AG04450 (cell line): ENCODE data around the gene PPP1R2. TPM values are rescaled to one million over a fixed set of nuclear protein-coding genes. Genes with fewer than 3 reads are reported as not detected.

ENCODE experiments used
- CTCF ChIA-PET: fragments of 300-600, 350-600 bp; formaldehyde crosslinking; extraction: SDS; loops from one replicate; lab custom pipeline; 2022; ENCODE audit warnings: antibody characterized with exemption, inconsistent platforms; lab: Charles Lee
- POLR2A ChIA-PET: fragments of 350-600 bp; formaldehyde crosslinking; extraction: SDS; loops from one replicate; lab custom pipeline; 2021; ENCODE audit warnings: antibody characterized with exemption, inconsistent platforms; lab: Yijun Ruan, JAX
- DNase-seq: peaks from one replicate; pipeline ENCODE4 v3.0.0-alpha.2; 2011; ENCODE audit warnings: low read depth, low spot score
- H3K27ac ChIP-seq: one replicate; pipeline ENCODE4 v1.5.1; 2012; ENCODE audit warnings: low read depth, low read length, control low read depth
- H3K27me3 ChIP-seq: one replicate; pipeline ENCODE4 v1.6.0; 2012; ENCODE audit warnings: low read length; ENCODE audit not compliant: control insufficient read depth, insufficient read depth
- H3K4me3 ChIP-seq: 2 replicates; pipeline ENCODE4 v1.5.1; 2011; ENCODE audit warnings: mild to moderate bottlenecking, low read depth, low read length, control low read depth
- H3K9me3 ChIP-seq: 2 replicates; pipeline ENCODE4 v1.5.1; 2012; ENCODE audit warnings: low read length; ENCODE audit not compliant: control insufficient read depth, insufficient read depth
- CTCF ChIP-seq: IDR thresholded peaks from 2 replicates; pipeline ENCODE4 v1.5.1; 2011; ENCODE audit warnings: low read depth, low read length, control low read depth, inconsistent platforms
- polyA plus RNA-seq: library from polyadenylated mRNA; depleted of rRNA; stranded (reverse); fragments of >200 nt; gene quantifications from 2 replicates; pipeline ENCODE4 v1.2.3, GENCODE V29; 2011; rRNA removed
- small RNA-seq: library from RNA; depleted of rRNA; stranded (forward); fragments of <200 nt; gene quantifications from one replicate; pipeline ENCODE3, GENCODE V24; 2012; ENCODE audit warnings: low read depth; ENCODE audit not compliant: insufficient read length

The PPP1R2 gene
- polyA plus RNA-seq, 1 experiment, result 84.3 TPM

DNA sequence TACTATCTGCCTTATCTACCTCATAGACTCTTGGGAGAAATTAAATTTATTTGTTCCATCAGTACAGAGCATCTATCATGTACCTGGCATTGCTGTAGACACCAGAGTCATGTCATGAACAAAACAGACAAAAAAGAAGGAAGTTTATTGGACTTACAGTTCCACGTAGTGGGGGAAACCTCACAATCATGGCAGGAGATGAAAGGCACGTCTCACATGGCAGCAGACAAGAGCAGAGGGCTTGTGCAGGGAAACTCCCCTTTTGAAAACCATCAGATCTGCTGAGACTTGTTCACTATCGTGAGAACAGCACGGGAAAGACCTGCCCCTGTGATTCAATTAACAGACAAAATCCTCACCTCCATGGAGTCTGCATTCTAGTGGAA, 74.7 kb downstream of the PPP1R2 start:
- ChIA-PET CTCF (no interaction called here), POLR2A (no interaction called here)
- TF ChIP-seq CTCF, result no peak
- Histone ChIP-seq H3K27me3 (peaks cover 3% of the 10 kb centered on the region), H3K9me3 (no peaks in the 10 kb centered on the region), H3K27ac (no peak overlapping the region), H3K4me3 (no peak overlapping the region)
- DNase-seq, result no peak

- no peaks in the 10 kb centered on the region for H3K9me3 ChIP-seq
- no peak overlapping the region for H3K27ac ChIP-seq
- ChIA-PET POLR2A (no interaction called here), CTCF (no interaction called here)
- H3K4me3 ChIP-seq, result no peak overlapping the region
- DNase-seq, result no peak
- TF ChIP-seq CTCF, result no peak
- peaks cover 3% of the 10 kb centered on the region for H3K27me3 ChIP-seq
Measured at GRCh38 chr3:195467641-195468390, 75.3 kb downstream of the PPP1R2 start.

DNA sequence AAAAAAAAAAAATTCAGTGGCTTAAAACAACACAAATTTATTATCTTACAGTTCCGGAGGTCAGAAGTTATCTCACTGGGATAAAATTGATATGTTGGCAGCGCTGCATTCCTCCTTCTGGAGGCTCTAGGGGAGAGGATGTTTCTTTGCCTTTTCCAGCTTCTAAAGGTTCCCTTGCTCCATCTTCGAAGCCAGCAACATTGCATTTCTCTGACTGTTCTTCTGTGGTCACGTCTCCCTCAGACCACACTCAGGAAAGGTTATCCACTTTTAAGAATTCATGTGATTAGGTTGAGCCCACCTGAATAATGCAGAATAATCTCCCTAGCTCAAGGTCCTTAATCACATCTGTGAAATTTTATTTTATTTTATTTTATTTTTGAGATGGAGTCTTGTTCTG, 76.9 kb downstream of the PPP1R2 start:
- peaks cover 3% of the 10 kb centered on the region for H3K27me3 ChIP-seq
- no peak overlapping the region for H3K4me3 ChIP-seq
- no peak overlapping the region for H3K27ac ChIP-seq
- ChIA-PET CTCF (interaction anchor here (0.7 kb wide), 1 partner anchor 409 kb away, joined by 4 read pairs; no protein-coding TSS in a partner anchor), POLR2A (no interaction called here)
- no peak for DNase-seq
- no peak for TF ChIP-seq CTCF
- H3K9me3 ChIP-seq, result no peaks in the 10 kb centered on the region

Small RNA genes lying within 50 kb of the gene (small RNA-seq; reads per million reads assigned to genes)
- not detected for gene RN7SL73P
- gene RNU6ATAC24P, result not detected

Other genes starting within 250 kb of the PPP1R2 start
- gene ACAP2, start 100.3 kb downstream of the PPP1R2 start, polyA plus RNA-seq, result 35.9 and 50.2 TPM in 2 replicates
- gene APOD, start 40.6 kb upstream of the PPP1R2 start, polyA plus RNA-seq, result 0.41 and 0.56 TPM in 2 replicates
- gene MUC20, start 177.7 kb upstream of the PPP1R2 start, polyA plus RNA-seq, result 0.19 TPM in 2 replicates